Measurements from ENCODE around the gene ZNF280C. TPM values are rescaled to one million over a fixed set of nuclear protein-coding genes. Genes with fewer than 3 reads are reported as not detected.
A peak's percentile ranks its signal among the peaks of the same experiment; 100 is the strongest.

Gene ZNF280C, protein sequence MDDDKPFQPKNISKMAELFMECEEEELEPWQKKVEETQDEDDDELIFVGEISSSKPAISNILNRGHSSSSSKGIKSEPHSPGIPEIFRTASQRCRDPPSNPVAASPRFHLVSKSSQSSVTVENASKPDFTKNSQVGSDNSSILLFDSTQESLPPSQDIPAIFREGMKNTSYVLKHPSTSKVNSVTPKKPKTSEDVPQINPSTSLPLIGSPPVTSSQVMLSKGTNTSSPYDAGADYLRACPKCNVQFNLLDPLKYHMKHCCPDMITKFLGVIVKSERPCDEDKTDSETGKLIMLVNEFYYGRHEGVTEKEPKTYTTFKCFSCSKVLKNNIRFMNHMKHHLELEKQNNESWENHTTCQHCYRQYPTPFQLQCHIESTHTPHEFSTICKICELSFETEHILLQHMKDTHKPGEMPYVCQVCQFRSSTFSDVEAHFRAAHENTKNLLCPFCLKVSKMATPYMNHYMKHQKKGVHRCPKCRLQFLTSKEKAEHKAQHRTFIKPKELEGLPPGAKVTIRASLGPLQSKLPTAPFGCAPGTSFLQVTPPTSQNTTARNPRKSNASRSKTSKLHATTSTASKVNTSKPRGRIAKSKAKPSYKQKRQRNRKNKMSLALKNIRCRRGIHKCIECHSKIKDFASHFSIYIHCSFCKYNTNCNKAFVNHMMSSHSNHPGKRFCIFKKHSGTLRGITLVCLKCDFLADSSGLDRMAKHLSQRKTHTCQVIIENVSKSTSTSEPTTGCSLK
- total RNA-seq, result 1 to 10 TPM; 5.0 to 5.9 TPM

DNA sequence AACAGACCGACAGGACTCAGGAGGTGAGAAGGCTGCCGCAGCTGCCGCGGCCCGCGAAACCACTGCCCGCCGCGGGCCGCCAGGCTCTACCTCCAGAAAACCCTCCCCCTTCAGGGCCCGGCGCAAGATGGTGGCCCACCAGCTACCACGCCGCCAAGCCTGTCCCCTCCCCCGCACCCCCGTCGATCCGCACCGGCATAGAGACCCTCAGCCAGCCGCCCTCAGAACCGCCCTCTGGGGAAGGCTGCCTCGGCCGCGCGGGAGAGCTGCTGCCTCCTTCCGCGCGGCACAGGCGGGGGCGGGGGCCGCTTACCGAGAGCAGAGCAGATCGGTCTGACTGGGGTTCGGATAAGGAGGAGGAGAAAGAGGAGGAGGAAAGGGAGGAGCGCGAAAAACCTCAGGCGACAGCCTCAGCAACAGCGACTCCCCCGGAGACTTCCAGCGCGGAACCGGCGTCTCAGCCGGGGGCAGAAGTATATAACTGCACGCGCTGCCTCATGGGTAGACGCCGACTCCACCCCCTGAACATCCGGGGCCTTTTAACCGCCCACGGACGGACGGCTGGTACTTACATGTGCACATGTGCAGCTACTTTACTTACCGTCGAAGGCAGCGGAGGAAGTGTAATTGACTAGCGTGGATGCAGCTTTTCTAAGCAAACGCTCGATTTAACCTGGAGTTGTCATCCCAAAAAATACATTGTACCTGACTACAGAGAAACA lies at the start of gene ZNF280C:
ZNF280C (minus strand) TSS at position 451 of the 722 bp plus-strand sequence. CDS start 8,450 bp downstream, outside the sequence.
- Mint-ChIP-seq H3K4me3 (peak within 1 kb of the TSS; percentile 83), H3K27ac (peak within 1 kb of the TSS; percentile 84), H3K9me3 (ENCODE audit: insufficient read depth) (no peaks in the 10 kb centered on the region), H3K36me3 (ENCODE audit: low read depth) (peaks cover 2% of the 10 kb centered on the region), H3K4me1 (ENCODE audit: low read depth) (peaks cover 16% of the 10 kb centered on the region), H3K27me3 (ENCODE audit: low read depth) (peaks cover 6% of the 10 kb centered on the region)
- DNase-seq (peak; percentile 94), ATAC-seq (peak; percentile 97)
- CTCF ChIA-PET, result no interaction called here
- POLR2A ChIA-PET, result interaction anchor here (0.7 to 1.5 kb wide), 2 partner anchors 71 to 608 kb away, joined by 3 to 4 read pairs; partner anchors contain the start of gene SLC25A14

DNA sequence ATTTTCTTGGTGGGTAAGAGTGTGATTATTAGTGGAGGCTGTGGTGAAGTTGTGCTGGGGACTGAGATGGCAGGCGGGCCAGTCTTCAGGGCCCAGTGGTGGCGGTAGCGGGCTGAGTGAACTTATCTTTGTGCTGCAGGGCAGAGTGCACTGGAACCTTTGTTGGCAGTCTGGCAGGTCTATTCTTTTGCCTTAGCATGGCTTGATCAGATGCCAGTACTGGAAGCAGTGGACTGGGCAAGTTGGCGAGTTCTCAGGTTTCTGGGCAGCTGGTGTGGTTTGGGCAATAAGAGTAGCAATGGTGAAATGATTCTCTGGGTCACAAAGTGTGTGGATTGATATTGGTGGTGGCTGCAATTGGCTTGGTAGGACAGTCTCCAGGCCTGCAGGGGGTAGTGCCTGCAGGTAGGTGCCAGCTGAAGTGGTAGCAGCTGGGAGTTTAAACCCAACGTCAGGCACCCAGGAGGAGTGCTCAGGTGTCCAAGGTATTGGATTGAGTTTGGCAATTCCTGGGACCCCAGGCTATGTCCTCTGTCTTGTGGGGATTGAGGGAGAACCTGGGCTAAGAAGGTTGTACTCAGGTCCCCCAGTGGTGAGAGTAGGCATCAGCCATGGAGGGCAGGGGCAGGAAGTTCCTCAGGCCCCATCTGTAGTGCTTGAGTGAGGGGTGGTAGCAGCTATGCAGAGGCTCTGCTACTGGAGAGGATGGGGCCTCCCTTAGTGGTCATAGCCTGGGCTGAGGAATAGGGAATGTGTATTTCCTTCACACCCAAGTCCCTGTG lies 36.1 kb upstream of the ZNF280C start:
- ATAC-seq (no peak), DNase-seq (no peak)
- H3K36me3 Mint-ChIP-seq (ENCODE audit: low read depth), result no peaks in the 10 kb centered on the region
- H3K9me3 Mint-ChIP-seq (ENCODE audit: insufficient read depth), result no peaks in the 10 kb centered on the region
- CTCF ChIA-PET, result no interaction called here
- H3K4me1 Mint-ChIP-seq (ENCODE audit: low read depth), result no peaks in the 10 kb centered on the region
- H3K27ac Mint-ChIP-seq, result no peak overlapping the region
- no peak overlapping the region for H3K4me3 Mint-ChIP-seq
- H3K27me3 Mint-ChIP-seq (ENCODE audit: low read depth), result peaks cover 2% of the 10 kb centered on the region
- POLR2A ChIA-PET, result no interaction called here

- ChIA-PET CTCF (no interaction called here), POLR2A (no interaction called here)
- H3K4me1 Mint-ChIP-seq (ENCODE audit: low read depth), result no peaks in the 10 kb centered on the region
- no peaks in the 10 kb centered on the region for H3K9me3 Mint-ChIP-seq (ENCODE audit: insufficient read depth)
- peaks cover 2% of the 10 kb centered on the region for H3K27me3 Mint-ChIP-seq (ENCODE audit: low read depth)
- no peaks in the 10 kb centered on the region for H3K36me3 Mint-ChIP-seq (ENCODE audit: low read depth)
- no peak overlapping the region for H3K27ac Mint-ChIP-seq
- DNase-seq (no peak), ATAC-seq (no peak)
- H3K4me3 Mint-ChIP-seq, result no peak overlapping the region
Measured at GRCh38 chrX:130301977-130302376, 33.3 kb upstream of the ZNF280C start.

- H3K4me3 Mint-ChIP-seq, result no peak overlapping the region
- H3K36me3 Mint-ChIP-seq (ENCODE audit: low read depth), result no peaks in the 10 kb centered on the region
- no peak for DNase-seq
- peaks cover 4% of the 10 kb centered on the region for H3K27me3 Mint-ChIP-seq (ENCODE audit: low read depth)
- POLR2A ChIA-PET, result no interaction called here
- H3K27ac Mint-ChIP-seq, result no peak overlapping the region
- H3K9me3 Mint-ChIP-seq (ENCODE audit: insufficient read depth), result no peaks in the 10 kb centered on the region
- CTCF ChIA-PET, result no interaction called here
- ATAC-seq, result no peak
- no peaks in the 10 kb centered on the region for H3K4me1 Mint-ChIP-seq (ENCODE audit: low read depth)
Measured at GRCh38 chrX:130301405-130301804, 32.7 kb upstream of the ZNF280C start.

DNA sequence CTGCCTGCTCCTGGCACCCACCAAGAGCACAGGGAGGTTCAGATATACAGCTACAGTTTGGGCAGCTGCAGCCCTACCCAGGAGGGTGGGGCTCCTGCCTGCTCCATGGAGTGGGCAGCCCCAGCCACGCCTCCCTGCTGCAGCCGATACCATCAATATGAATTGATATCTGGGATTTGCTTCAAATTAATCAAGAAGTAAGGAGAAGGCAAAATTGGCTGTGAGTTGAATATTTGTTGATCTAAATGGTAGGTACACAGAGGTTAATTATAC lies 31.2 kb upstream of the ZNF280C start:
- POLR2A ChIA-PET, result no interaction called here

GRCh38 chrX:130299279-130300009 lies 30.7 kb upstream of the ZNF280C start:
- H3K4me3 Mint-ChIP-seq, result no peak overlapping the region
- H3K9me3 Mint-ChIP-seq (ENCODE audit: insufficient read depth), result no peaks in the 10 kb centered on the region
- ATAC-seq (no peak), DNase-seq (no peak)
- CTCF ChIA-PET, result no interaction called here
- H3K36me3 Mint-ChIP-seq (ENCODE audit: low read depth), result no peaks in the 10 kb centered on the region
- no peaks in the 10 kb centered on the region for H3K4me1 Mint-ChIP-seq (ENCODE audit: low read depth)
- no peak overlapping the region for H3K27ac Mint-ChIP-seq
- peaks cover 4% of the 10 kb centered on the region for H3K27me3 Mint-ChIP-seq (ENCODE audit: low read depth)
- POLR2A ChIA-PET, result no interaction called here

More for the DNA sequence above, 31.2 kb upstream of the ZNF280C start:
- ATAC-seq (no peak), DNase-seq (no peak)
- Mint-ChIP-seq H3K27ac (no peak overlapping the region), H3K9me3 (ENCODE audit: insufficient read depth) (no peaks in the 10 kb centered on the region), H3K36me3 (ENCODE audit: low read depth) (no peaks in the 10 kb centered on the region), H3K27me3 (ENCODE audit: low read depth) (peaks cover 4% of the 10 kb centered on the region), H3K4me3 (no peak overlapping the region), H3K4me1 (ENCODE audit: low read depth) (no peaks in the 10 kb centered on the region)
- CTCF ChIA-PET, result no interaction called here

DNA sequence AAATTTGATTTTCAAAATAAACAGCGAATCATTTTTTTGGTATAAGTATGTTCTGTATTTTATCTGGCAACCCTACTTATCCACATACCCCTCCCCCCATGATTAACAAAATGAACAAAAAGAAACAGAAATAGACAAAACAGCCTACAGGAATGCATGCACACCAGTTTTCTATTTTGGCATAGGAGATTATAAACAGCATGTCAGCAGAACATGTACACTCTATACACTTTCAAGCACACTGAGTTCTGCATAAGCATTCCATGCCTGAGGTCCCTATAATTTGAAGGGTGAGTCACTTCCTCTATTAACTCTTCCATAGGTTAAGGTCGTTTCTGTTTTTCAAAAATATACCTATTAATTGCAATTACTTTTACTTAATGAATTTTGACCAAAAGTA lies 28.0 kb upstream of the ZNF280C start:
- Mint-ChIP-seq H3K27ac (no peak overlapping the region), H3K9me3 (ENCODE audit: insufficient read depth) (no peaks in the 10 kb centered on the region), H3K36me3 (ENCODE audit: low read depth) (no peaks in the 10 kb centered on the region), H3K4me3 (no peak overlapping the region), H3K4me1 (ENCODE audit: low read depth) (no peaks in the 10 kb centered on the region), H3K27me3 (ENCODE audit: low read depth) (peaks cover 4% of the 10 kb centered on the region)
- DNase-seq, result no peak
- ChIA-PET CTCF (no interaction called here), POLR2A (no interaction called here)
- no peak for ATAC-seq

DNA sequence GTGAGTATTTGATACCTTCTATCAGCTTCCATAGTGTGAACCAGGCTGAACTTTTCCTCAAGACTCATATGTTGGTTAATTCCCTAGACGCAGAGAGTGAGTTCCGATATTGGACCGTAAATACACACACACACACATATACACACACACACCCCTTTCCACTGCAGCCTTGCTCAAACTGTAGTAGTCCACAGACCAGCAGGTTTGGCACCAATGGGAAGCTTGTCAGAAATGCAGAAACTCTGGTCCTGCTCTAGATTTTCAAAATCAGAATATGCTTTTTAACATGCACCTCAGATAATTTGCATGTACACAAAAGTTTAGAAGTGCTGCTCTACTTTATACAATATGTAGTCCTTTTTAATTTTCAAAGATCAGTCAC lies 27.6 kb upstream of the ZNF280C start:
- no peaks in the 10 kb centered on the region for H3K36me3 Mint-ChIP-seq (ENCODE audit: low read depth)
- ChIA-PET CTCF (no interaction called here), POLR2A (no interaction called here)
- H3K27ac Mint-ChIP-seq, result no peak overlapping the region
- H3K4me1 Mint-ChIP-seq (ENCODE audit: low read depth), result no peaks in the 10 kb centered on the region
- DNase-seq, result no peak
- H3K4me3 Mint-ChIP-seq, result no peak overlapping the region
- no peak for ATAC-seq
- H3K9me3 Mint-ChIP-seq (ENCODE audit: insufficient read depth), result no peaks in the 10 kb centered on the region
- H3K27me3 Mint-ChIP-seq (ENCODE audit: low read depth), result peaks cover 4% of the 10 kb centered on the region

- Mint-ChIP-seq H3K4me1 (ENCODE audit: low read depth) (no peaks in the 10 kb centered on the region), H3K27me3 (ENCODE audit: low read depth) (peaks cover 4% of the 10 kb centered on the region), H3K4me3 (no peak overlapping the region), H3K9me3 (ENCODE audit: insufficient read depth) (no peaks in the 10 kb centered on the region), H3K27ac (no peak overlapping the region), H3K36me3 (ENCODE audit: low read depth) (no peaks in the 10 kb centered on the region)
- ATAC-seq (no peak), DNase-seq (no peak)
- CTCF ChIA-PET, result no interaction called here
- POLR2A ChIA-PET, result no interaction called here
Measured at GRCh38 chrX:130295519-130296296, 27.0 kb upstream of the ZNF280C start.

GRCh38 chrX:130287071-130287770 lies 18.5 kb upstream of the ZNF280C start:
- H3K36me3 Mint-ChIP-seq (ENCODE audit: low read depth), result no peaks in the 10 kb centered on the region

More at GRCh38 chrX:130287071-130287770, 18.5 kb upstream of the ZNF280C start:
- Mint-ChIP-seq H3K4me1 (ENCODE audit: low read depth) (no peaks in the 10 kb centered on the region), H3K9me3 (ENCODE audit: insufficient read depth) (no peaks in the 10 kb centered on the region), H3K27me3 (ENCODE audit: low read depth) (peaks cover 3% of the 10 kb centered on the region), H3K27ac (no peak overlapping the region), H3K4me3 (no peak overlapping the region)
- ATAC-seq, result no peak
- CTCF ChIA-PET, result no interaction called here
- POLR2A ChIA-PET, result no interaction called here
- no peak for DNase-seq
